Measurements from ENCODE around the gene ARHGEF9. TPM values are rescaled to one million over a fixed set of nuclear protein-coding genes. Genes with fewer than 3 reads are reported as not detected.

The ARHGEF9 gene
- total and polyA plus RNA-seq, 2 of the 8 experiments (the other 6 are each of a cell fraction or from before 2014, with no cell fraction given), result 28.7 to 31.8 TPM

DNA sequence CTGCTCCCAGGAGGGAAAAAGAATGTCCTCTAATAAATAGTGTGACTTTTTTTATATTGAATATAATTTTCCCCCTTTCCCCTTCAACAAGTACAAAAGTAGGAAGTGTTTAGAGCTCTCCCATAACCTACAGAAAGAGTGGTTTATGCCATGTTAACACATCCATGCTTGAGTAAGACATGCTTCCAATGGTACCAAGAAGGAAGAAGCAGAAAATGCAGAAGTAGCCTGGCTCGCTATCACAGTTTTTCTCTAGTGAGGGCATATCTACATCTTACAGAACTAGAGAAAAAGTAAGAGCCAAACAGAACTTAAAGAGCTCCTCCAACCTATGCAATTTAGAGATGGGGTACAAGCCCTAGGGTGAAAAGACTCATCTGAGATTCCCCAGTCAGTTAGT lies 82.5 kb downstream of the ARHGEF9 start:
- Histone ChIP-seq H3K56ac (replicated peaks; ENCODE audit: insufficient read length, low read depth, low read length) (no peak overlapping the region), H3K9ac (replicated peaks in 1 of 4; ENCODE audit: extremely low read depth in 1 of 4, low read depth in 3 of 4, low read length in 3 of 4) (no peak overlapping the region), H3K4me3 (ENCODE audit: extremely low read depth in 1 of 4, insufficient read depth in 2 of 4, low read depth in 3 of 4, low read length in 4 of 4) (no peak overlapping the region), H3K4me1 (replicated peaks in 1 of 4; ENCODE audit: control insufficient read depth in 3 of 4, insufficient read depth in 4 of 4, low read length in 3 of 4) (no peaks in the 10 kb centered on the region), H4K5ac (ENCODE audit: insufficient read length, low read depth, low read length) (no peak overlapping the region), H4K20me1 (replicated peaks in 1 of 2; ENCODE audit: control insufficient read depth in 1 of 2, insufficient read depth in 2 of 2, low read length in 2 of 2) (peaks cover 0 to 2% of the 10 kb centered on the region in 2 experiments), H2BK20ac (ENCODE audit: low read length) (no peak overlapping the region), H3K4me2 (ENCODE audit: insufficient read depth in 1 of 2, low read depth in 2 of 2, low read length in 2 of 2) (no peak overlapping the region), H3K14ac (ENCODE audit: insufficient read length) (no peak overlapping the region), H3K36me3 (ENCODE audit: control insufficient read depth in 2 of 4, insufficient read depth in 4 of 4, low read length in 3 of 4) (peaks cover 2 to 31% (median 12%) of the 10 kb centered on the region in 4 experiments; a peak in 6 of 8 replicates), H4K91ac (replicated peaks; ENCODE audit: insufficient read length, low read length) (no peak overlapping the region), H2BK15ac (ENCODE audit: low read length) (no peak overlapping the region), H4K8ac (ENCODE audit: extremely low read depth, insufficient read depth, low read length) (no peak overlapping the region), H3K23me2 (ENCODE audit: low read depth, low read length) (no peaks in the 10 kb centered on the region), H2AK5ac (ENCODE audit: low read depth, low read length) (no peak overlapping the region), H3K4ac (replicated peaks; ENCODE audit: insufficient read length, low read depth, low read length) (no peak overlapping the region), H2BK12ac (ENCODE audit: low read depth, low read length) (no peak overlapping the region), H2BK5ac (ENCODE audit: low read depth, low read length) (no peak overlapping the region), H3K79me1 (ENCODE audit: low read depth, low read length) (no peaks in the 10 kb centered on the region), H3K27me3 (replicated peaks in 1 of 4; ENCODE audit: control insufficient read depth in 3 of 4, extremely low read depth in 1 of 4, insufficient read depth in 3 of 4, low read length in 3 of 4) (no peaks in the 10 kb centered on the region), H3K18ac (ENCODE audit: extremely low read depth, low read length) (no peak overlapping the region), H3K23ac (ENCODE audit: insufficient read length) (no peak overlapping the region), H3K27ac (ENCODE audit: low read depth, low read length) (no peak overlapping the region), H3K9me3 (ENCODE audit: insufficient read depth in 2 of 2, low read depth in 1 of 2, low read length in 1 of 2) (no peaks in the 10 kb centered on the region), H3K79me2 (ENCODE audit: control insufficient read depth in 1 of 2, insufficient read depth in 2 of 2, low read length in 2 of 2) (no peaks in the 10 kb centered on the region), H2AFZ (ENCODE audit: low read length) (no peak overlapping the region), H2BK120ac (replicated peaks; ENCODE audit: low read depth, low read length) (no peak overlapping the region)
- no peak for DNase-seq (ENCODE audit: low read depth in 1 of 2, low spot score in 2 of 2)
- no peak for TF ChIP-seq CEBPB (IDR thresholded peaks at IDR 0.05; ENCODE audit: low read depth, low read length)
- TF ChIP-seq TAF1 (IDR thresholded peaks at IDR 0.05; ENCODE audit: low read depth, low read length), result no peak
- no CpG with 5 or more reads among the region's 1 CpG for WGBS, 2 experiments (ENCODE audit: extremely low coverage in 1 of 2, insufficient coverage in 1 of 2, insufficient read length in 1 of 2, insufficient replicate concordance in 2 of 2, low coverage in 1 of 2, low lambda C conversion rate in 2 of 2, missing lambda C conversion rate in 1 of 2)
- no peak for FAIRE-seq
- ChIA-PET POLR2A (ENCODE audit: partially characterized antibody) (no interaction called here), CTCF (ENCODE audit: partially characterized antibody) (interaction anchor here (0.9 kb wide), 1 partner anchor 422 kb away, joined by 4 read pairs; no protein-coding TSS in a partner anchor)
